K562 (cell line): ENCODE results near the gene DARS1. TPM values are rescaled to one million over a fixed set of nuclear protein-coding genes. Genes with fewer than 3 reads are reported as not detected.

Source experiments
- BCL6 ChIP-seq: fragments of 250-450 bp; sonication (Bioruptor Pico); IDR thresholded peaks from 2 replicates; pipeline ENCODE4 v1.4.0; 2020
- CBX1 ChIP-seq: sonication (generic); IDR thresholded peaks from 2 replicates; pipeline ENCODE4 v1.6.1; 2016; ENCODE audit warnings: antibody characterized with exemption, low read depth, mild to moderate bottlenecking
- CREM ChIP-seq: IDR thresholded peaks from 2 replicates; pipeline ENCODE4 v1.6.1; 2014; ENCODE audit warnings: antibody characterized with exemption, low read depth
- FOXK2 ChIP-seq, 2 experiments: fragments of 450-650 bp; IDR thresholded peaks in 1 of 2; conservative IDR thresholded peaks in 1 of 2; 2 replicates each; pipeline ENCODE4 v1.6.1; 2016; ENCODE audit warnings: low read depth in 2 of 2, mild to moderate bottlenecking in 1 of 2
- GTF2B ChIP-seq: IDR thresholded peaks from 2 replicates; pipeline ENCODE4 v1.6.1; 2011; ENCODE audit not compliant: insufficient read length; ENCODE audit errors: extremely low read depth
- HDAC3 ChIP-seq: fragments of 450-650 bp; IDR thresholded peaks from 2 replicates; pipeline ENCODE4 v1.6.1; 2018; ENCODE audit warnings: borderline replicate concordance, mild to moderate bottlenecking, moderate library complexity; ENCODE audit not compliant: partially characterized antibody
- HMGN3 ChIP-seq: IDR thresholded peaks from 2 replicates; pipeline ENCODE4 v1.6.1; 2011; ENCODE audit warnings: borderline replicate concordance, low read depth, mild to moderate bottlenecking, mixed read lengths, low read length; ENCODE audit not compliant: insufficient read length; ENCODE audit errors: extremely low read depth
- IRF9 ChIP-seq: fragments of 450-650 bp; IDR thresholded peaks from 2 replicates; pipeline ENCODE4 v1.6.1; 2016; ENCODE audit warnings: missing biosample characterization, missing genetic modification characterization
- KLF10 ChIP-seq: fragments of 250-450 bp; sonication (Bioruptor Pico); IDR thresholded peaks from 2 replicates; pipeline ENCODE4 v1.6.1; 2021; ENCODE audit warnings: matching md5 sums
- MAFF ChIP-seq: IDR thresholded peaks from 2 replicates; pipeline ENCODE4 v1.6.1; 2012; ENCODE audit warnings: low read length, improper control_type of control experiment
- MAFK ChIP-seq: IDR thresholded peaks from 2 replicates; pipeline ENCODE4 v1.6.1; 2011; ENCODE audit warnings: low read length, improper control_type of control experiment
- MYC ChIP-seq, 2 experiments: fragments of 250-450 bp in 1 of 2; sonication (Bioruptor Pico) in 1 of 2; IDR thresholded peaks; 2 replicates each; pipeline versions ENCODE4 v1.5.1 to v1.6.1; 2012 to 2021; ENCODE audit warnings: low read depth in 2 of 2, borderline replicate concordance in 1 of 2, improper control_type of control experiment in 1 of 2, low read length in 1 of 2, mild to moderate bottlenecking in 1 of 2, moderate library complexity in 1 of 2
- PATZ1 ChIP-seq: fragments of 250-450 bp; sonication (Bioruptor Pico); IDR thresholded peaks from 2 replicates; pipeline ENCODE4 v1.5.0; 2020; ENCODE audit warnings: mild to moderate bottlenecking, borderline replicate concordance
- RBM17 ChIP-seq: fragments of 200-400 bp; formaldehyde crosslinking; IDR thresholded peaks from 2 replicates; pipeline ENCODE4 v1.6.1; 2017; ENCODE audit warnings: low read depth, mild to moderate bottlenecking, low read length, borderline replicate concordance
- RBM39 ChIP-seq: fragments of 200-400 bp; formaldehyde crosslinking; optimal IDR thresholded peaks from 2 replicates; pipeline ENCODE3; 2018; ENCODE audit warnings: low read depth, low read length
- RFX5 ChIP-seq: IDR thresholded peaks from 2 replicates; pipeline ENCODE4 v1.6.1; 2011; ENCODE audit warnings: low read depth, mild to moderate bottlenecking, improper control_type of control experiment, low read length
- WHSC1 ChIP-seq: IDR thresholded peaks from one replicate; pipeline ENCODE4 v1.6.1; 2012; ENCODE audit warnings: low read length, control low read depth, inconsistent platforms
- XRCC5 ChIP-seq: fragments of 200-400 bp; formaldehyde crosslinking; IDR thresholded peaks from 2 replicates; pipeline ENCODE4 v1.6.1; 2017; ENCODE audit warnings: low read depth, mild to moderate bottlenecking, low read length
- ZBED1 ChIP-seq: IDR thresholded peaks from 2 replicates; pipeline ENCODE4 v1.6.1; 2014
- ZFP1 ChIP-seq: fragments of 450-650 bp; formaldehyde crosslinking; IDR thresholded peaks from 2 replicates; pipeline ENCODE4 v1.4.0; 2020; ENCODE audit warnings: mild to moderate bottlenecking, mixed read lengths
- ZNF263 ChIP-seq: sonication (generic); formaldehyde crosslinking; IDR thresholded peaks from 2 replicates; pipeline ENCODE4 v1.8.0; 2022; ENCODE audit warnings: mild to moderate bottlenecking, missing genetic modification reagents, borderline replicate concordance
- ZNF583 ChIP-seq: fragments of 250-450 bp; sonication (Bioruptor Pico); IDR thresholded peaks from 2 replicates; pipeline ENCODE4 v1.4.0; 2020
- ZNF695 ChIP-seq: fragments of 450-650 bp; formaldehyde crosslinking; IDR thresholded peaks from 2 replicates; pipeline ENCODE4 v1.4.0; 2020; ENCODE audit warnings: mild to moderate bottlenecking, moderate library complexity
- polyA plus RNA-seq, 8 experiments: library from polyadenylated mRNA; depleted of rRNA in 4 of 8; stranded (reverse) in 5 of 8; unstranded in 3 of 8; fragments of >200 nt; fragmentation: Nextera tagmentation in 2 of 8; fragmentation: Illumina TruSeq in 1 of 8; extraction: Ambion mirVana in 2 of 8; extraction: Trizol in 1 of 8; gene quantifications; 2 replicates each; pipeline versions ENCODE4 v1.2.1 to v1.2.3, GENCODE V29; 2011 to 2014; ENCODE audit warnings: inconsistent platforms in 1 of 8, missing spikeins in 1 of 8
- total RNA-seq, 7 experiments: library from RNA; depleted of rRNA in 6 of 7; stranded (reverse); fragments of >200 nt in 6 of 7; fragmentation: Illumina TruSeq in 2 of 7; extraction: Trizol in 2 of 7; gene quantifications; 2 replicates each; pipeline versions ENCODE4 v1.2.1 to v1.2.3, GENCODE V29; 2011 to 2021; ENCODE audit warnings: low replicate concordance in 1 of 7
- TF ChIP-seq, protein P1 (sequence below): fragments of 250-450 bp; sonication (Bioruptor Pico); IDR thresholded peaks from 2 replicates; pipeline ENCODE4 v1.9.0; 2021; ENCODE audit warnings: mild to moderate bottlenecking

The DARS1 gene
- total and polyA plus RNA-seq, 9 of the 15 experiments (the other 6 are each of a cell fraction or from before 2014, with no cell fraction given) = 91.5 to 239 (median 98.0) TPM

- no peak for TF ChIP-seq RBM17
- TF ChIP-seq GTF2B = peak; percentile 4
- no peak for TF ChIP-seq ZBED1
- TF ChIP-seq FOXK2 (conservative IDR thresholded peaks at IDR 0.05 in 1 of 2, IDR thresholded peaks at IDR 0.05 in 1 of 2; ENCODE audit: low read depth in 2 of 2) = 0 out of 4 replicates have a peak, but pooled peaks have one; percentile 40
- TF ChIP-seq MYC (IDR thresholded peaks at IDR 0.05; ENCODE audit: low read depth, low read length) = peak; percentile 99
- TF ChIP-seq MYC (CRISPR knock-in tag; IDR thresholded peaks at IDR 0.05; ENCODE audit: borderline replicate concordance, low read depth) = peak; percentile 98
- TF ChIP-seq HMGN3 = peak; percentile 61
- peak; percentile 99 for TF ChIP-seq ZNF263 (CRISPR knock-in tag)
- no peak for TF ChIP-seq WHSC1
- no peak for TF ChIP-seq ZNF695 (CRISPR knock-in tag)
- TF ChIP-seq MAFF = peak; percentile 45; the same call in 1 of the 2 replicates
- TF ChIP-seq CREM = peak; percentile 84
- no peak for TF ChIP-seq ZNF583 (CRISPR knock-in tag)
- TF ChIP-seq CBX1 = no peak
- TF ChIP-seq KLF10 (CRISPR knock-in tag) = no peak
- TF ChIP-seq RFX5 = no peak
- peak; percentile 36 for TF ChIP-seq HDAC3
- no peak for TF ChIP-seq BCL6 (CRISPR knock-in tag)
- TF ChIP-seq, protein P1, sequence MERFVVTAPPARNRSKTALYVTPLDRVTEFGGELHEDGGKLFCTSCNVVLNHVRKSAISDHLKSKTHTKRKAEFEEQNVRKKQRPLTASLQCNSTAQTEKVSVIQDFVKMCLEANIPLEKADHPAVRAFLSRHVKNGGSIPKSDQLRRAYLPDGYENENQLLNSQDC (CRISPR knock-in tag) = no peak
- TF ChIP-seq MAFK = no peak
- no peak for TF ChIP-seq PATZ1 (CRISPR knock-in tag)
- no peak for TF ChIP-seq RBM39
- no peak for TF ChIP-seq IRF9 (tag)
- TF ChIP-seq XRCC5 = no peak; the same call in 1 of the 2 replicates
- TF ChIP-seq ZFP1 = no peak
Measured at GRCh38 chr2:135985018-135985825, at the start of gene DARS1 (continued).
